Activated naive CD8-positive, alpha-beta T cell treated with anti-CD3 and anti-CD28 coated beads, Interleukin-2, amount 50 U/mL, for 24 hours (primary cell): ENCODE data around the gene PODN.

Experiments
- ATAC-seq: fragments of 150-1000 bp; cut with Tn5 transposase; one replicate; pipeline ENCODE4 v1.10.0; 2021
- DNase-seq: peaks from one replicate; pipeline ENCODE4 v3.0.0; 2021
- H3K27ac Mint-ChIP-seq: one replicate; pipeline ENCODE4 v1.8.0; 2021; ENCODE audit warnings: mild to moderate bottlenecking, mixed read lengths
- H3K27me3 Mint-ChIP-seq: one replicate; pipeline ENCODE4 v1.8.0; 2021; ENCODE audit warnings: mixed read lengths
- H3K36me3 Mint-ChIP-seq: one replicate; pipeline ENCODE4 v1.8.0; 2021; ENCODE audit warnings: low read depth, mixed read lengths
- H3K4me1 Mint-ChIP-seq: one replicate; pipeline ENCODE4 v1.8.0; 2021; ENCODE audit warnings: mixed read lengths
- H3K4me3 Mint-ChIP-seq: one replicate; pipeline ENCODE4 v1.8.0; 2021; ENCODE audit warnings: mild to moderate bottlenecking, moderate library complexity, mixed read lengths
- H3K9me3 Mint-ChIP-seq: one replicate; pipeline ENCODE4 v1.8.0; 2021; ENCODE audit warnings: mixed read lengths

PODN gene, protein sequence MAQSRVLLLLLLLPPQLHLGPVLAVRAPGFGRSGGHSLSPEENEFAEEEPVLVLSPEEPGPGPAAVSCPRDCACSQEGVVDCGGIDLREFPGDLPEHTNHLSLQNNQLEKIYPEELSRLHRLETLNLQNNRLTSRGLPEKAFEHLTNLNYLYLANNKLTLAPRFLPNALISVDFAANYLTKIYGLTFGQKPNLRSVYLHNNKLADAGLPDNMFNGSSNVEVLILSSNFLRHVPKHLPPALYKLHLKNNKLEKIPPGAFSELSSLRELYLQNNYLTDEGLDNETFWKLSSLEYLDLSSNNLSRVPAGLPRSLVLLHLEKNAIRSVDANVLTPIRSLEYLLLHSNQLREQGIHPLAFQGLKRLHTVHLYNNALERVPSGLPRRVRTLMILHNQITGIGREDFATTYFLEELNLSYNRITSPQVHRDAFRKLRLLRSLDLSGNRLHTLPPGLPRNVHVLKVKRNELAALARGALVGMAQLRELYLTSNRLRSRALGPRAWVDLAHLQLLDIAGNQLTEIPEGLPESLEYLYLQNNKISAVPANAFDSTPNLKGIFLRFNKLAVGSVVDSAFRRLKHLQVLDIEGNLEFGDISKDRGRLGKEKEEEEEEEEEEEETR

DNA sequence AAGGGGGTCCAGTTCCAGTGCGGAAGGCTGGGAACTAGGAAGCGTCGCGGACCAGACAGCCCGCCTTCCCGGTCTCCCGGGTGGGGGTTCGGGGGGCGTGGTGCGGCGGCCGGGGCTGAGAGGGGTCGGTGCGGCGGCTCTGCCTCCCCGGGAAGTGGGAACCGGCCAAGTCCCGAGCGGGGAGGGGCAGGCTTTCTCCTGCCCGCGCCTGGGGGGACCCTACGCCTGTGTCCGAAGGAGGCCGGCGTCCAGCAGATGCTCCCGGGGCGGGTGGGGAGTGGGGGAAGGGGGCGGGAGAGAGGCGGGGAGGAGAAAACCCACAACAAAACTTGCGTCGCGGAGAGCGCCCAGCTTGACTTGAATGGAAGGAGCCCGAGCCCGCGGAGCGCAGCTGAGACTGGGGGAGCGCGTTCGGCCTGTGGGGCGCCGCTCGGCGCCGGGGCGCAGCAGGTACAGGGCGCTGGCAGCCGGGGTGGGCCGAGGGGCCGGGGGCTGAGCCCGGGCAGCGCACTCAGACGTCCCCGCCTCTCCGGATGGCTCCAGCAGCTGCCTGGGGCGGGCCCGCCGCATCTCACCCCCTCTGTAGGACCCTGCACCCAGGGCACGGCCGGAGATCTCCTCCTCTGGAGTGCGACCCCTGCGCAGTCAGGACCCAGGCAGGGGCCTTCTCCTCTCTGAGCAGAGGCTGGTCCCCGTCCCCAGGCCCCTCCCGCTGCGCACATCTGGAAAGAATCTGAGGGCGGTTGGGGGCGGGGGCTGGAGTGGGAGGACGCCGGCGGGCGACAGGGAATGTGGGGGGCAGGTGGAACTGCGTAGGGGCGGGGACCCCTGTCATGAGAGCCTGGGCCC is at the start of gene PODN:
Gene PODN (plus strand): TSS at position 355 of the 849 bp plus-strand sequence. CDS start 7,643 bp downstream, outside the sequence.
- Mint-ChIP-seq H3K36me3 (no peaks in the 10 kb centered on the region), H3K4me1 (peaks cover 4% of the 10 kb centered on the region), H3K9me3 (no peaks in the 10 kb centered on the region), H3K4me3 (peak within 1 kb of the TSS; percentile 40), H3K27me3 (peaks cover 40% of the 10 kb centered on the region), H3K27ac (no peak within 1 kb of the TSS)
- ATAC-seq (peak; percentile 35), DNase-seq (no peak)

DNA sequence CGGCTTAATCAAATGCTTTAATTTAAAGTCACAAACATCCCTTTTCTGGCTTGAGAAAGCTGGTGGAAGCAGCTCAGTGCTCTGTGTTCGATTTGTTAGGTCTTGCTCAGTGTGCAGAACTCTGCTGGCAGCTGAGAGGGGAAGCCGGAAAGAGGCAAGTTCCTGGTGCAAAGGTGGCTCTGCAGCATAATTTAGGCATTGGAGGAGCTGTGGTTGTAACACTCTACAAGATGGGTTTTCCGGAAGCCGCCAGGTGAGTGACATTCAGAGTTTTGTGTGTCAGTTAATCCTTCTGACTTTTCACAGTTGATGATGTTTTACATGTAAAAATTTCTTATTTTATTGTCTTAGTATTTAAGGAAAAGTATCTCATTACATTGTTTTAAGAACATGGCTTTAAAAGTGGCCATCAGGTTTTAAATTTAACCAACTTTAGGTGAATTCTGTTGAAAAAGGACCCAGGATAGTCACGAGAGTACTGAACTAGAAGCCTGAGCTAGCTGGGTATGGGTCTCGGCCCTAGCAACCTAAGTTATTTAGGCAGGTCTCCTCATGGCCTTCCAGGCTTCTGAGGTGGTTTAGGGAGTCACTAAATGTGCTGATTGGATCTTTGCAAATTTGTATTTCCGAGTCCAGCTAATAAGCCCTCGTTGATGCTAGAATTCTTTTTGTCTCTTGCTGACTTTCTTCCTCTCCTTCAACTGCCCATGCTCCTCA is 47.1 kb upstream of the PODN start:
- peak overlapping the region; percentile 88 for H3K27ac Mint-ChIP-seq
- DNase-seq (peak; percentile 66), ATAC-seq (peak; percentile 99)
- peaks cover 6% of the 10 kb centered on the region for H3K36me3 Mint-ChIP-seq
- peaks cover 25% of the 10 kb centered on the region for H3K4me1 Mint-ChIP-seq
- no peaks in the 10 kb centered on the region for H3K9me3 Mint-ChIP-seq
- no peaks in the 10 kb centered on the region for H3K27me3 Mint-ChIP-seq
- H3K4me3 Mint-ChIP-seq: peak overlapping the region; percentile 93

DNA sequence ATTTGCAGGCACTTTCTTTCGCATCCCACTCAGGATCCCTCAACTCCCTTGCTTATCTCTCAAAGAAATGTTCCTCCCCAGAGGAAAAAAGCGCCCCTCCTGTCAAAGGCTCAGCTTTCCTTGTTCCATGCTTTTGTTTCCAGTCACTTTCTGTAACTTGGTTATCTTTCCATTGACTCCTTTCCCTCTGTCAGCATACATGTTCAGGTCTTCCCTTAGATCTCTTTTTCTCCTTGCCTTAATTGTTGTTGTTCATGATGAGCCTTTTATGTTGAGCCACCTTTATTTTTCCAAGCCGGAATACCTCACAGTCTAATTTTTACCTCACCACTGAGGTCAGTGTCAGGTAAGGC is 46.5 kb upstream of the PODN start:
- peaks cover 6% of the 10 kb centered on the region for H3K36me3 Mint-ChIP-seq
- no peak for DNase-seq
- H3K9me3 Mint-ChIP-seq: no peaks in the 10 kb centered on the region
- H3K27ac Mint-ChIP-seq: peak overlapping the region; percentile 77
- ATAC-seq: no peak
- H3K27me3 Mint-ChIP-seq: no peaks in the 10 kb centered on the region
- H3K4me3 Mint-ChIP-seq: peak overlapping the region; percentile 93
- H3K4me1 Mint-ChIP-seq: peaks cover 25% of the 10 kb centered on the region

DNA sequence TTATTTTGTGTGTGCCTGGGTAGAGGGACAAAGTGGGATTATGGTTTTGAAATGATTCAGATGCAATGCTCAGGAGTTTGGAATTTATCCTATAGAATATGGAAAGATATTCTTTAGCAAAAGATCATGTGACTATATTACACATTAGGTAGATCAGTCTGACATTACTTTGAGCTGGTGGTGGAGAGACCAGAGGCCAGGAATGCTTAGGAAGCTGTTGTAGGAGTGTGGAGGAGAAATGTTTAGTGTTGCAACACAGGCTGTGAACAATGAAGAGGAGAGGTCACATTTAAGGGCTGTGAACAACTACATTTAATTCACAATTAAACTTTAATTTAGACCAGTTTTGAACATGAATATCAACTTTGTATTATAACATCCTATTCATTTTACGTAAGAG is 45.3 kb upstream of the PODN start:
- peaks cover 25% of the 10 kb centered on the region for H3K4me1 Mint-ChIP-seq
- H3K27me3 Mint-ChIP-seq: no peaks in the 10 kb centered on the region
- no peak overlapping the region for H3K4me3 Mint-ChIP-seq
- peaks cover 6% of the 10 kb centered on the region for H3K36me3 Mint-ChIP-seq
- no peak for ATAC-seq
- no peak overlapping the region for H3K27ac Mint-ChIP-seq
- DNase-seq: no peak
- no peaks in the 10 kb centered on the region for H3K9me3 Mint-ChIP-seq

- H3K4me3 Mint-ChIP-seq: no peak overlapping the region
- no peaks in the 10 kb centered on the region for H3K9me3 Mint-ChIP-seq
- peaks cover 21% of the 10 kb centered on the region for H3K4me1 Mint-ChIP-seq
- H3K27ac Mint-ChIP-seq: no peak overlapping the region
- ATAC-seq: no peak
- no peaks in the 10 kb centered on the region for H3K27me3 Mint-ChIP-seq
- no peak for DNase-seq
- peaks cover 5% of the 10 kb centered on the region for H3K36me3 Mint-ChIP-seq
These were observed 41.4 kb upstream of the PODN start for GRCh38 chr1:53020588-53020987.

- DNase-seq: no peak
- Mint-ChIP-seq H3K36me3 (peaks cover 2% of the 10 kb centered on the region), H3K4me1 (peaks cover 9% of the 10 kb centered on the region), H3K9me3 (no peaks in the 10 kb centered on the region), H3K4me3 (no peak overlapping the region), H3K27ac (no peak overlapping the region), H3K27me3 (no peaks in the 10 kb centered on the region)
- no peak for ATAC-seq
These were observed 39.8 kb upstream of the PODN start for GRCh38 chr1:53022179-53022578.

- H3K27ac Mint-ChIP-seq: no peak overlapping the region
- H3K27me3 Mint-ChIP-seq: no peaks in the 10 kb centered on the region
- no peak for DNase-seq
- peaks cover 9% of the 10 kb centered on the region for H3K4me1 Mint-ChIP-seq
- no peak overlapping the region for H3K4me3 Mint-ChIP-seq
- no peak for ATAC-seq
- H3K9me3 Mint-ChIP-seq: no peaks in the 10 kb centered on the region
- peaks cover 4% of the 10 kb centered on the region for H3K36me3 Mint-ChIP-seq
These were observed 38.5 kb upstream of the PODN start for GRCh38 chr1:53023546-53023945.

DNA sequence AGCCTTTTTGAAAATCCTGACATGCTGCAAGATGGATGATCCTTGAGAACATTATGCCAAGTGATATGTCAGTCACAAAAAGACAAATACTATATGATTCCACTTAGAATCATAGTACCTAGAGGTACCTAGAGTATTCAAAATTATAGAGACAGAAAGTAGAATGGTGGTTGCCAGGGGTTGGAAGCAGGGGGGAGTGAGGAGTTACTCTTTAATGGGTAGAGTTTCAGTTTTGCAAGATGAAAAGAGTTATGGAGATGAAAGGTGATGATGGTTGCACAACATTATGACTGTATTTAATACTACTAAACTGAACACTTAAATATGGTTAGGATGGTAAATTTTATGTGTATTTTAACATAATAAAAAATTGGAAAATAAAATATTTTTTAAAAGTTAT is 37.9 kb upstream of the PODN start:
- no peak overlapping the region for H3K4me3 Mint-ChIP-seq
- no peak for ATAC-seq

DNA sequence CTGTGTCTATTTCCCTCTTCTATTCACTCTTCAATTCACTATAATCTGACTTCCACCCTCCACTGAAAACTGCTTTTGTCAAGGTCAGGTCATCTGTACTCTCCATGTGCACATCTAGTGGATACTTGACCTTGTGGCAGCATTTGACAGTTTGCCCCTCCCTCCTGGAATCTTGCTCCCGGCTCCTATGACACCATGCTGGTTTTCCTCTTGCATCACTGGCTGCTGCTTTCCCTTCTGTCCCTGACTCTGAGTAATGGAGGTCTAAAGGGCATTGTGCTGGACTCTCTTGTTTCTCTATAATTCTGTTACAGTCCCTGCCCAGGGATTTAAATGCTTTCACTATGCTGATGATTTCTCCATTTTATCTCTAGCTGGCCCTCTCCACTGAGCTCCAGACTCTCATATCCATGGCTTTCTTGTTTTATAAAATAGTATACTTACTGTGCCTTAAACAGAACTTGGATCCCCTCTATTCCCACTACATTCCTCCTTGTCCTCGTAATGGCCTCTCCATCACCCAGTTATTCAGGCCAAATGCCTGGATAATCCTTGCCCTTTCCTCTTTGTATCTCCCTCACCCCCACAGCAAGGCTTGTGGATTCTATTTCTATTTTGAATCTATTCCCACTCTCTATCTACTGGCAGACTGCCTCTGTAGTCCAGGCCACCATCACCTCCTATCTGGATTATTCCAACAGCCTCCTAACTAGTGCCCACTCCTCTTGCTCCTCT is 36.8 kb upstream of the PODN start:
- Mint-ChIP-seq H3K9me3 (no peaks in the 10 kb centered on the region), H3K36me3 (peaks cover 7% of the 10 kb centered on the region), H3K4me1 (peaks cover 9% of the 10 kb centered on the region), H3K27me3 (no peaks in the 10 kb centered on the region), H3K27ac (no peak overlapping the region), H3K4me3 (no peak overlapping the region)
- ATAC-seq (no peak), DNase-seq (no peak)

More for the DNA sequence above, 37.9 kb upstream of the PODN start:
- Mint-ChIP-seq H3K27ac (no peak overlapping the region), H3K36me3 (peaks cover 4% of the 10 kb centered on the region), H3K9me3 (no peaks in the 10 kb centered on the region), H3K27me3 (no peaks in the 10 kb centered on the region), H3K4me1 (peaks cover 9% of the 10 kb centered on the region)
- DNase-seq: no peak

DNA sequence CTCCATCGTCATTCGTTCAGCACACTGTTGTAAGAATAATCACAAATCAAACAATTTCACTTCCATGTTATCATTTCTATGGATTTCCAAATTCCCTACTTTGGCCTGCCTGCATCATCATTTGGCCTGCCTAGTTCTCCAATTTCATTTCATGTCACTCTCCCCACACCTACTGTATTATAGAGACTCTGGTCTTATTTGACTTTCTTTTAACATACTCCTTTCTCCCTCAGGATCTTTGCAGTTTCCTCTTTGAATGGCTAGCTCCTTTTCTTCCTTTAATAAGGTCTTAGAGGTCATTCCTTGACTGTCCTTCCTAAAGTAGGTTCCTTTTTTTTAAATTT is 36.3 kb upstream of the PODN start:
- no peaks in the 10 kb centered on the region for H3K9me3 Mint-ChIP-seq
- no peak for DNase-seq
- ATAC-seq: no peak
- H3K27ac Mint-ChIP-seq: no peak overlapping the region
- no peaks in the 10 kb centered on the region for H3K27me3 Mint-ChIP-seq
- H3K36me3 Mint-ChIP-seq: peaks cover 7% of the 10 kb centered on the region
- no peak overlapping the region for H3K4me3 Mint-ChIP-seq
- H3K4me1 Mint-ChIP-seq: peaks cover 9% of the 10 kb centered on the region

GRCh38 chr1:53026254-53026653 is 35.8 kb upstream of the PODN start:
- H3K27me3 Mint-ChIP-seq: no peaks in the 10 kb centered on the region
- DNase-seq (no peak), ATAC-seq (no peak)
- H3K4me1 Mint-ChIP-seq: peaks cover 9% of the 10 kb centered on the region
- peaks cover 11% of the 10 kb centered on the region for H3K36me3 Mint-ChIP-seq
- H3K4me3 Mint-ChIP-seq: no peak overlapping the region
- no peaks in the 10 kb centered on the region for H3K9me3 Mint-ChIP-seq
- H3K27ac Mint-ChIP-seq: no peak overlapping the region

- no peaks in the 10 kb centered on the region for H3K9me3 Mint-ChIP-seq
- H3K27ac Mint-ChIP-seq: no peak overlapping the region
- H3K4me1 Mint-ChIP-seq: peaks cover 2% of the 10 kb centered on the region
- H3K36me3 Mint-ChIP-seq: peaks cover 15% of the 10 kb centered on the region
- ATAC-seq (no peak), DNase-seq (no peak)
- H3K27me3 Mint-ChIP-seq: no peaks in the 10 kb centered on the region
- H3K4me3 Mint-ChIP-seq: no peak overlapping the region
These were observed 30.3 kb upstream of the PODN start for GRCh38 chr1:53031732-53032131.

- Mint-ChIP-seq H3K9me3 (no peaks in the 10 kb centered on the region), H3K4me3 (no peak overlapping the region), H3K4me1 (peaks cover 2% of the 10 kb centered on the region), H3K36me3 (peaks cover 14% of the 10 kb centered on the region), H3K27me3 (no peaks in the 10 kb centered on the region), H3K27ac (no peak overlapping the region)
- DNase-seq (no peak), ATAC-seq (no peak)
These were observed 24.9 kb upstream of the PODN start for GRCh38 chr1:53037159-53037558.

DNA sequence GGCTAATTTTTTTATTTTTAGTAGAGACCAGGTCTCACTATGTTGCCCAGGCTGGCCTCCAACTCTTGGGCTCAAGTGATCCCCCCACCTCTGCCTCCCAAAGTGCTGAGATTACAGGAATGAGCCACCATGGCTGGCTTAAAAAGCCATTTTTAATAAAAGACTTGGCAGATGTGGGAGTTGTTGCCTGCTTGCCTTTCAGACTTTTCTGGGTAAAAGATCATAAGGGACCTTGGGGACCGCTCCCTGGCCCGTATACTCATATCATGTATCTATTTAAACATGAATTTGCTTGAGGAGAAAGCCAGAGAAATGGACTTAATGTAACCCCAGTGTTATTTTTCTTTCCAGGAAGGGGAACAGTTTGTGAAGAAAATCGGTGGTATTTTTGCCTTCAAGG is 23.4 kb upstream of the PODN start:
- H3K9me3 Mint-ChIP-seq: no peaks in the 10 kb centered on the region
- no peak overlapping the region for H3K4me3 Mint-ChIP-seq

More for the DNA sequence above, 23.4 kb upstream of the PODN start:
- Mint-ChIP-seq H3K36me3 (peaks cover 9% of the 10 kb centered on the region), H3K27me3 (no peaks in the 10 kb centered on the region), H3K27ac (no peak overlapping the region), H3K4me1 (peaks cover 2% of the 10 kb centered on the region)
- no peak for DNase-seq
- no peak for ATAC-seq
